Uterus (tissue), 2 donors: ENCODE results near the gene RHBDD2.

Experiments used
- POLR2A ChIP-seq, 2 donors: fragments of 450-650 bp; IDR thresholded peaks; one replicate each; pipeline ENCODE4 v1.6.1; 2016; ENCODE audit warnings: antibody characterized with exemption in 2 of 2, mild to moderate bottlenecking in 1 of 2, moderate library complexity in 1 of 2
- TF ChIP-seq, protein P1 (sequence below), 4 experiments: fragments of 200-600 bp in 2 of 4; fragments of 450-650 bp in 2 of 4; sonication (generic) in 2 of 4; IDR thresholded peaks; one replicate each; pipeline ENCODE4 v1.5.1; 2016 to 2019; ENCODE audit warnings: antibody characterized with exemption in 4 of 4, mild to moderate bottlenecking in 2 of 4, moderate library complexity in 1 of 4

- TF ChIP-seq, protein P1, sequence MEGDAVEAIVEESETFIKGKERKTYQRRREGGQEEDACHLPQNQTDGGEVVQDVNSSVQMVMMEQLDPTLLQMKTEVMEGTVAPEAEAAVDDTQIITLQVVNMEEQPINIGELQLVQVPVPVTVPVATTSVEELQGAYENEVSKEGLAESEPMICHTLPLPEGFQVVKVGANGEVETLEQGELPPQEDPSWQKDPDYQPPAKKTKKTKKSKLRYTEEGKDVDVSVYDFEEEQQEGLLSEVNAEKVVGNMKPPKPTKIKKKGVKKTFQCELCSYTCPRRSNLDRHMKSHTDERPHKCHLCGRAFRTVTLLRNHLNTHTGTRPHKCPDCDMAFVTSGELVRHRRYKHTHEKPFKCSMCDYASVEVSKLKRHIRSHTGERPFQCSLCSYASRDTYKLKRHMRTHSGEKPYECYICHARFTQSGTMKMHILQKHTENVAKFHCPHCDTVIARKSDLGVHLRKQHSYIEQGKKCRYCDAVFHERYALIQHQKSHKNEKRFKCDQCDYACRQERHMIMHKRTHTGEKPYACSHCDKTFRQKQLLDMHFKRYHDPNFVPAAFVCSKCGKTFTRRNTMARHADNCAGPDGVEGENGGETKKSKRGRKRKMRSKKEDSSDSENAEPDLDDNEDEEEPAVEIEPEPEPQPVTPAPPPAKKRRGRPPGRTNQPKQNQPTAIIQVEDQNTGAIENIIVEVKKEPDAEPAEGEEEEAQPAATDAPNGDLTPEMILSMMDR (IDR thresholded peaks at IDR 0.05), result no peak
- TF ChIP-seq POLR2A (IDR thresholded peaks at IDR 0.05), result no peak
Measured at GRCh38 chr7:75880242-75880641, 1.4 kb downstream of the RHBDD2 start.
